OCI-LY1 (cell line): ENCODE results near the gene RCVRN.

Source experiments
- H2AFZ ChIP-seq: fragments of 200-600 bp; sonication (generic), shearing (Covaris generic); 2 replicates; pipeline ENCODE4 v1.6.0; 2014; ENCODE audit warnings: antibody characterized with exemption, mild to moderate bottlenecking, low read length
- H3F3A ChIP-seq: fragments of 200-600 bp; sonication (generic), shearing (Covaris generic); 2 replicates; pipeline ENCODE4 v1.6.0; 2014; ENCODE audit warnings: mild to moderate bottlenecking, antibody characterized with exemption, low read length, moderate library complexity; ENCODE audit not compliant: insufficient read depth
- H3K27ac ChIP-seq: fragments of 200-600 bp; sonication (generic); 2 replicates; pipeline ENCODE4 v1.5.1; 2014; ENCODE audit warnings: low read length, mixed run types, mild to moderate bottlenecking, low read depth; ENCODE audit not compliant: poor library complexity, severe bottlenecking
- H3K27me3 ChIP-seq: fragments of 200-600 bp; sonication (generic); 2 replicates; pipeline ENCODE4 v1.6.0; 2014; ENCODE audit warnings: antibody characterized with exemption, mild to moderate bottlenecking, low read length, moderate library complexity; ENCODE audit not compliant: insufficient read depth
- H3K36me3 ChIP-seq: fragments of 200-600 bp; sonication (generic); 2 replicates; pipeline ENCODE4 v1.6.1; 2014; ENCODE audit warnings: mild to moderate bottlenecking, antibody characterized with exemption, low read length, moderate library complexity, mixed read lengths; ENCODE audit not compliant: insufficient read depth
- H3K4me1 ChIP-seq: fragments of 200-600 bp; sonication (generic); 2 replicates; pipeline ENCODE4 v1.5.1; 2014; ENCODE audit warnings: mild to moderate bottlenecking, low read length, moderate library complexity; ENCODE audit not compliant: insufficient read depth, severe bottlenecking
- H3K4me2 ChIP-seq: fragments of 200-600 bp; sonication (generic), shearing (Covaris generic); 2 replicates; pipeline ENCODE4 v1.6.1; 2014; ENCODE audit warnings: low read length
- H3K4me3 ChIP-seq: fragments of 200-600 bp; sonication (generic); 2 replicates; pipeline ENCODE4 v1.5.1; 2014; ENCODE audit warnings: low read length, low read depth, mild to moderate bottlenecking, mixed read lengths; ENCODE audit not compliant: poor library complexity, severe bottlenecking
- H3K79me2 ChIP-seq: fragments of 200-600 bp; shearing (Covaris generic); 2 replicates; pipeline ENCODE4 v1.6.1; 2016; ENCODE audit warnings: mixed run types, low read length, mixed read lengths; ENCODE audit not compliant: insufficient read depth
- H3K9ac ChIP-seq: fragments of 200-600 bp; sonication (generic), shearing (Covaris generic); 2 replicates; pipeline ENCODE4 v1.6.1; 2014; ENCODE audit warnings: mild to moderate bottlenecking, low read length, mixed read lengths
- H3K9me2 ChIP-seq: fragments of 200-600 bp; sonication (generic), shearing (Covaris generic); 2 replicates; pipeline ENCODE4 v1.6.1; 2014; ENCODE audit warnings: low read depth, mild to moderate bottlenecking, low read length, mixed read lengths
- H3K9me3 ChIP-seq: fragments of 200-600 bp; shearing (Covaris generic); 2 replicates; pipeline ENCODE4 v1.6.1; 2014; ENCODE audit warnings: low read length, mixed read lengths
- H4K20me1 ChIP-seq: fragments of 200-600 bp; sonication (generic), shearing (Covaris generic); 2 replicates; pipeline ENCODE4 v1.6.0; 2016; ENCODE audit warnings: mild to moderate bottlenecking, low read length; ENCODE audit not compliant: insufficient read depth
- CTCF ChIP-seq: fragments of 200-600 bp; sonication (generic), shearing (Covaris generic); IDR thresholded peaks from 2 replicates; pipeline ENCODE4 v1.5.1; 2017; ENCODE audit warnings: mild to moderate bottlenecking, antibody characterized with exemption, low read length, moderate library complexity, mixed read lengths
- EZH2 ChIP-seq: fragments of 200-600 bp; sonication (generic), shearing (Covaris generic); IDR thresholded peaks from 2 replicates; pipeline ENCODE4 v1.8.0; 2017; ENCODE audit warnings: borderline replicate concordance, mixed run types, mild to moderate bottlenecking, antibody characterized with exemption, low read length, moderate library complexity, mixed read lengths

Gene RCVRN

DNA sequence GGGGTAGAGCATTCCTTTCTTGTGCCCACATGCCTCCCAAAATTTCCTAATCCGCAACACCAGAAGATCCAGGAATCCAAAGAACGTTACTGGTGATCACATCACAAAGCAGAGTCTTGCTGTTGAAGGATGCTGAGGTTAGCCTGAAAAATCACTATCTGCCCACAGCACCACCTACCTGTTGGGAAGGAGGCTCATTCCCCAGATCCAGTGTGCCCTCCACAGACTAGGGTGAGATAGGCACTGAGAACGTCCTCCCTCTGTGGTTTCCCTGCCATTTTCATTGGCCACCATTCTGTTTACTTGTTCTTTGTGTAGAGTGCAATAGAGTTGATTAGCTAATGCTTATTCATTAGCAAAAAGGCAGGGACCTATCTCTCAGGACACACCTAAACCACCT is 30.3 kb downstream of the RCVRN start:
- Histone ChIP-seq H3K4me2 (no peak overlapping the region), H3K36me3 (no peaks in the 10 kb centered on the region), H3K27ac (no peak overlapping the region), H3K9me3 (no peaks in the 10 kb centered on the region), H3K4me1 (no peaks in the 10 kb centered on the region), H3F3A (no peaks in the 10 kb centered on the region), H3K4me3 (no peak overlapping the region), H3K9ac (no peak overlapping the region), H3K9me2 (no peaks in the 10 kb centered on the region), H3K79me2 (no peaks in the 10 kb centered on the region), H4K20me1 (no peaks in the 10 kb centered on the region), H2AFZ (no peak overlapping the region), H3K27me3 (no peaks in the 10 kb centered on the region)
- TF ChIP-seq CTCF: no peak
- no peak for TF ChIP-seq EZH2

GRCh38 chr17:9872852-9873251 is 32.2 kb downstream of the RCVRN start:
- H3K36me3 ChIP-seq: no peaks in the 10 kb centered on the region
- H2AFZ ChIP-seq: no peak overlapping the region
- H3K27ac ChIP-seq: no peak overlapping the region
- H3K4me3 ChIP-seq: no peak overlapping the region
- no peaks in the 10 kb centered on the region for H4K20me1 ChIP-seq
- H3K27me3 ChIP-seq: no peaks in the 10 kb centered on the region
- no peak for TF ChIP-seq EZH2
- TF ChIP-seq CTCF: no peak
- H3K4me2 ChIP-seq: no peak overlapping the region
- no peaks in the 10 kb centered on the region for H3K9me2 ChIP-seq
- no peaks in the 10 kb centered on the region for H3F3A ChIP-seq
- H3K9me3 ChIP-seq: no peaks in the 10 kb centered on the region
- H3K9ac ChIP-seq: no peak overlapping the region
- H3K79me2 ChIP-seq: no peaks in the 10 kb centered on the region
- no peaks in the 10 kb centered on the region for H3K4me1 ChIP-seq

- H3K36me3 ChIP-seq: no peaks in the 10 kb centered on the region
- H3K4me2 ChIP-seq: no peak overlapping the region
- no peaks in the 10 kb centered on the region for H4K20me1 ChIP-seq
- no peaks in the 10 kb centered on the region for H3K27me3 ChIP-seq
- H3K9ac ChIP-seq: no peak overlapping the region
- no peak overlapping the region for H3K4me3 ChIP-seq
- H2AFZ ChIP-seq: no peak overlapping the region
- TF ChIP-seq EZH2: no peak
- TF ChIP-seq CTCF: no peak
- no peaks in the 10 kb centered on the region for H3K79me2 ChIP-seq
- H3F3A ChIP-seq: no peaks in the 10 kb centered on the region
- H3K9me2 ChIP-seq: no peaks in the 10 kb centered on the region
- no peaks in the 10 kb centered on the region for H3K9me3 ChIP-seq
- no peak overlapping the region for H3K27ac ChIP-seq
- no peaks in the 10 kb centered on the region for H3K4me1 ChIP-seq
Observed at GRCh38 chr17:9868552-9868951, 36.5 kb downstream of the RCVRN start.
